Mucosa of descending colon (tissue), 3 donors: ENCODE results near the gene PLCD1. TPM values are rescaled to one million over a fixed set of nuclear protein-coding genes. Genes with fewer than 3 reads are reported as not detected.

ENCODE experiments used
- ATAC-seq: fragments of 200-7000 bp; cut with Tn5 transposase; one replicate; pipeline ENCODE4 v1.9.1; 2020; ENCODE audit warnings: mild to moderate bottlenecking, moderate library complexity
- DNase-seq, 3 donors: peaks; one replicate each; pipeline ENCODE4 v3.0.0-alpha.2; 2020
- H3K36me3 ChIP-seq: fragments of 200-600 bp; one replicate; pipeline ENCODE4 v1.8.0; 2021; ENCODE audit warnings: low read depth, mild to moderate bottlenecking
- H3K4me1 ChIP-seq: fragments of 200-600 bp; one replicate; pipeline ENCODE4 v1.8.0; 2021; ENCODE audit warnings: low read depth, mild to moderate bottlenecking
- H3K4me3 ChIP-seq: fragments of 200-600 bp; one replicate; pipeline ENCODE4 v1.8.0; 2021; ENCODE audit warnings: mild to moderate bottlenecking
- H3K9me3 ChIP-seq: fragments of 200-600 bp; one replicate; pipeline ENCODE4 v1.8.0; 2021; ENCODE audit warnings: mild to moderate bottlenecking
- CTCF ChIP-seq: fragments of 200-600 bp; IDR thresholded peaks from one replicate; pipeline ENCODE4 v1.8.0; 2022; ENCODE audit warnings: antibody characterized with exemption, mild to moderate bottlenecking
- intact Hi-C, 2 donors: fragments of 100-400 bp; cut with DNase I in 1 of 2; cut with micrococcal nuclease in 1 of 2; formaldehyde crosslinking; loops; one replicate each; pipeline versions ENCODE4 v1.11.0 to v1.11.1; 2022; cut with DNase I, micrococcal nuclease
- total RNA-seq, 3 donors: library from RNA; stranded (reverse); fragmentation: NEBNext Ultra II Directional in 2 of 3; extraction: Animal tissue kit (Norgen Biotek cat#: 25700) in 2 of 3; gene quantifications; one replicate each; pipeline versions ENCODE4 v1.2.1 to v1.2.4, GENCODE V29; 2021 to 2023
- donor health status: DM: no; HTN: no; CAD: no; lungs with moderate emphysema.
- donor health status: DM: no; HTN: no; CAD: no.
- donor health status: DM: no; HTN: yes; CAD: no.

Gene PLCD1
- total RNA-seq, 3 donors from 2014 or later = 38.2 to 113 (median 66.5) TPM

DNA sequence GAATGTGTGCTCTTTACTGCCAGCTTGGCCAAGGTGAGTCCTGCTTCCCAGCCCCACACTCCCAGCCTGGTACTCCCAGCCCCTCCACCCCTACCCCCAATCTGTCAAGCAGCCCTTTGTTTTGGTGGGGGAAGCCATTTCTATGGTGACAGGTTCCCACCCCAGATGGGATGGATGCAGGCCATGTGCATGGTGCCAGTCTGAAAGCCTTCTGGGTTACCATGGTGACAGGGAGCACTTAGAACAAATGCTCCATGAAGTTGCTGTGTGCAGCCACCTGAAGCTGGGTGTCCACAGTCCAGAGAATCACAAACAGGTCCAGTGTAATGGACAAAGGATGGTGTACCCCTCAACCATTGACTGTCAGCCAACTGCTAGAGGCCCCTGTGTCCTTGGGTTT lies 58.0 kb downstream of the PLCD1 start:
- peaks cover 6% of the 10 kb centered on the region for H3K4me1 ChIP-seq
- intact Hi-C loops = no loop called here
- DNase-seq = no peak
- no peaks in the 10 kb centered on the region for H3K9me3 ChIP-seq
- no peak for ATAC-seq
- H3K4me3 ChIP-seq = no peak overlapping the region
- H3K36me3 ChIP-seq = no peaks in the 10 kb centered on the region
- TF ChIP-seq CTCF = no peak

- H3K4me3 ChIP-seq = no peak overlapping the region
- DNase-seq (no peak), ATAC-seq (no peak)
- intact Hi-C loops = no loop called here
- no peak for TF ChIP-seq CTCF
- peaks cover 6% of the 10 kb centered on the region for H3K4me1 ChIP-seq
- no peaks in the 10 kb centered on the region for H3K9me3 ChIP-seq
- H3K36me3 ChIP-seq = no peaks in the 10 kb centered on the region
Observed at GRCh38 chr3:37970802-37971201, 58.6 kb downstream of the PLCD1 start.

- Histone ChIP-seq H3K4me1 (peaks cover 10% of the 10 kb centered on the region), H3K36me3 (no peaks in the 10 kb centered on the region), H3K4me3 (no peak overlapping the region), H3K9me3 (no peaks in the 10 kb centered on the region)
- DNase-seq (no peak), ATAC-seq (peak; percentile 22)
- no peak for TF ChIP-seq CTCF
- intact Hi-C loops = loop anchor here in 1 of 2 donors (5.0 kb wide), 1 partner anchor 112 kb away; no protein-coding TSS in a partner anchor
Observed at GRCh38 chr3:37969596-37970100, 59.8 kb downstream of the PLCD1 start.

- Histone ChIP-seq H3K9me3 (no peaks in the 10 kb centered on the region), H3K4me3 (no peak overlapping the region), H3K36me3 (no peaks in the 10 kb centered on the region), H3K4me1 (peaks cover 10% of the 10 kb centered on the region)
- intact Hi-C loops = loop anchor here in 1 of 2 donors (5.0 kb wide), 1 partner anchor 112 kb away; no protein-coding TSS in a partner anchor
- no peak for TF ChIP-seq CTCF
- ATAC-seq (no peak), DNase-seq (no peak)
Observed at GRCh38 chr3:37968813-37969595, 60.4 kb downstream of the PLCD1 start.

DNA sequence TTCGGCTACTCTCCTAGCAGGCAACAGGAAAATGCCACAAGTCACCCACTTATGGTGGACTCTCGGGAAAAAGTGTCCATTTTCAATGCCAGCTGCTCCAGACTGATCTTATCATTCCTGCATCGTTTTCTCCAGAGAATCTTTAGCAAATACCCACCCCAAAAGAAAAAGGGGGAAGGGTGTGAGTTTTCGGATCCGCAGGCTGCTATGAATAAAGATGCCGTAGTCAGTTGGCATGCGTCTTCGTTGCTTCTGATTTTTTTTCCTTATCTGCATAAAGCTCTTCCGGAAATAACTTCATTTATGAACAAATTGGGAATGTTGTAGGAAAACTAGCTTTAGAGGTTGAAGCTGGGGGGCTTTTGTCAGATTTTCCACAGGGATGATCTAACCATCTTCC lies 61.2 kb downstream of the PLCD1 start:
- ATAC-seq (no peak), DNase-seq (no peak)
- no peak for TF ChIP-seq CTCF
- no peaks in the 10 kb centered on the region for H3K9me3 ChIP-seq
- H3K36me3 ChIP-seq = no peaks in the 10 kb centered on the region
- H3K4me3 ChIP-seq = no peak overlapping the region
- intact Hi-C loops = loop anchor here in 1 of 2 donors (5.0 kb wide), 1 partner anchor 111 kb away; no protein-coding TSS in a partner anchor
- H3K4me1 ChIP-seq = peaks cover 11% of the 10 kb centered on the region
